HEK293 (cell line): ENCODE data around the gene MRPL20.

ENCODE experiments used
- CTCF ChIP-seq: fragments of 450-650 bp; formaldehyde crosslinking; IDR thresholded peaks from 2 replicates; pipeline ENCODE4 v1.5.1; 2016; ENCODE audit warnings: missing biosample characterization, missing genetic modification characterization
- PATZ1 ChIP-seq: fragments of 450-650 bp; formaldehyde crosslinking; IDR thresholded peaks from 2 replicates; pipeline ENCODE4 v1.5.1; 2016; ENCODE audit warnings: missing biosample characterization, missing genetic modification characterization
- ZNF121 ChIP-seq: fragments of 450-650 bp; formaldehyde crosslinking; IDR thresholded peaks from 2 replicates; pipeline ENCODE4 v1.5.1; 2016; ENCODE audit warnings: missing biosample characterization, missing genetic modification characterization
- ZNF174 ChIP-seq: fragments of 450-650 bp; formaldehyde crosslinking; IDR thresholded peaks from 2 replicates; pipeline ENCODE4 v1.5.0; 2017; ENCODE audit warnings: missing biosample characterization, mild to moderate bottlenecking, missing genetic modification characterization
- ZNF24 ChIP-seq: fragments of 450-650 bp; formaldehyde crosslinking; IDR thresholded peaks from 2 replicates; pipeline ENCODE4 v1.5.1; 2016; ENCODE audit warnings: missing biosample characterization, missing genetic modification characterization
- ZNF510 ChIP-seq: fragments of 450-650 bp; formaldehyde crosslinking; IDR thresholded peaks from 2 replicates; pipeline ENCODE4 v1.5.1; 2018; ENCODE audit warnings: mild to moderate bottlenecking, missing genetic modification characterization, missing biosample characterization; ENCODE audit not compliant: insufficient replicate concordance
- ZNF529 ChIP-seq: fragments of 450-650 bp; formaldehyde crosslinking; IDR thresholded peaks from 2 replicates; pipeline ENCODE4 v1.5.1; 2017; ENCODE audit warnings: missing genetic modification characterization, missing biosample characterization; ENCODE audit not compliant: insufficient replicate concordance
- ZNF580 ChIP-seq: fragments of 450-650 bp; formaldehyde crosslinking; IDR thresholded peaks from 2 replicates; pipeline ENCODE4 v1.5.1; 2016; ENCODE audit warnings: missing biosample characterization, missing genetic modification characterization
- ZNF768 ChIP-seq: fragments of 450-650 bp; formaldehyde crosslinking; IDR thresholded peaks from 2 replicates; pipeline ENCODE4 v1.5.1; 2018; ENCODE audit warnings: missing biosample characterization, mild to moderate bottlenecking, missing genetic modification characterization

GRCh38 chr1:1388078-1388472, 19.0 kb downstream of the MRPL20 start:
- TF ChIP-seq CTCF (no peak), ZNF580 (no peak), ZNF174 (tag by site-specific recombination) (no peak), ZNF768 (tag by site-specific recombination) (no peak), ZNF24 (no peak), ZNF510 (tag by site-specific recombination) (no peak), PATZ1 (tag by site-specific recombination) (no peak), ZNF529 (tag by site-specific recombination) (no peak), ZNF121 (tag by site-specific recombination) (no peak)
